ENCODE results near the gene HIBCH.
"Not testable (repeated sequence)": the region's sequence is repeated elsewhere in the genome, so short reads cannot be mapped to it uniquely, and the experiment has no call there.

HIBCH gene

GRCh38 chr2:190283783-190284182 lies 35.8 kb downstream of the HIBCH start:
- H3K9ac ChIP-seq (ENCODE audit: low read length), result no peak overlapping the region
- no peaks in the 10 kb centered on the region for H3K9me3 ChIP-seq (ENCODE audit: control insufficient read depth, low read length)
- H3K4me1 ChIP-seq (ENCODE audit: control insufficient read depth, insufficient read depth, low read length), result no peaks in the 10 kb centered on the region
- H3K27me3 ChIP-seq (ENCODE audit: control insufficient read depth, insufficient read depth, low read length), result no peaks in the 10 kb centered on the region
- H3K4me3 ChIP-seq (ENCODE audit: low read length), result no peak overlapping the region
- peaks cover 4% of the 10 kb centered on the region for H3K36me3 ChIP-seq (ENCODE audit: control insufficient read depth, insufficient read depth, low read length)

GRCh38 chr2:190280565-190281350 lies 38.9 kb downstream of the HIBCH start:
- no peak overlapping the region for H3K9ac ChIP-seq (ENCODE audit: low read length)
- H3K36me3 ChIP-seq (ENCODE audit: control insufficient read depth, insufficient read depth, low read length), result no peaks in the 10 kb centered on the region
- H3K27me3 ChIP-seq (ENCODE audit: control insufficient read depth, insufficient read depth, low read length), result no peaks in the 10 kb centered on the region
- no peaks in the 10 kb centered on the region for H3K4me1 ChIP-seq (ENCODE audit: control insufficient read depth, insufficient read depth, low read length)
- no peak overlapping the region for H3K4me3 ChIP-seq (ENCODE audit: low read length)
- no peaks in the 10 kb centered on the region for H3K9me3 ChIP-seq (ENCODE audit: control insufficient read depth, low read length)

GRCh38 chr2:190279256-190280134 lies 40.1 kb downstream of the HIBCH start:
- H3K4me3 ChIP-seq (ENCODE audit: low read length); H3K27me3 ChIP-seq (ENCODE audit: control insufficient read depth, insufficient read depth, low read length); H3K9ac ChIP-seq (ENCODE audit: low read length); H3K9me3 ChIP-seq (ENCODE audit: control insufficient read depth, low read length); H3K4me1 ChIP-seq (ENCODE audit: control insufficient read depth, insufficient read depth, low read length); H3K36me3 ChIP-seq (ENCODE audit: control insufficient read depth, insufficient read depth, low read length): not testable (repeated sequence)

- no peaks in the 10 kb centered on the region for H3K9me3 ChIP-seq (ENCODE audit: control insufficient read depth, low read length)
- no peaks in the 10 kb centered on the region for H3K36me3 ChIP-seq (ENCODE audit: control insufficient read depth, insufficient read depth, low read length)
- no peak overlapping the region for H3K4me3 ChIP-seq (ENCODE audit: low read length)
- H3K27me3 ChIP-seq (ENCODE audit: control insufficient read depth, insufficient read depth, low read length), result no peaks in the 10 kb centered on the region
- no peak overlapping the region for H3K9ac ChIP-seq (ENCODE audit: low read length)
- H3K4me1 ChIP-seq (ENCODE audit: control insufficient read depth, insufficient read depth, low read length), result no peaks in the 10 kb centered on the region
Measured at GRCh38 chr2:190277234-190278112, 42.2 kb downstream of the HIBCH start.

- Histone ChIP-seq H3K4me3 (ENCODE audit: low read length) (no peak overlapping the region), H3K4me1 (ENCODE audit: control insufficient read depth, insufficient read depth, low read length) (peaks cover 4% of the 10 kb centered on the region), H3K36me3 (ENCODE audit: control insufficient read depth, insufficient read depth, low read length) (no peaks in the 10 kb centered on the region), H3K9ac (ENCODE audit: low read length) (no peak overlapping the region), H3K27me3 (ENCODE audit: control insufficient read depth, insufficient read depth, low read length) (no peaks in the 10 kb centered on the region), H3K9me3 (ENCODE audit: control insufficient read depth, low read length) (no peaks in the 10 kb centered on the region)
Measured at GRCh38 chr2:190272457-190272842, 47.2 kb downstream of the HIBCH start.

GRCh38 chr2:190271783-190272456 lies 47.7 kb downstream of the HIBCH start:
- H3K4me1 ChIP-seq (ENCODE audit: control insufficient read depth, insufficient read depth, low read length), result peaks cover 7% of the 10 kb centered on the region
- H3K27me3 ChIP-seq (ENCODE audit: control insufficient read depth, insufficient read depth, low read length), result no peaks in the 10 kb centered on the region
- H3K4me3 ChIP-seq (ENCODE audit: low read length), result no peak overlapping the region
- no peaks in the 10 kb centered on the region for H3K9me3 ChIP-seq (ENCODE audit: control insufficient read depth, low read length)
- H3K36me3 ChIP-seq (ENCODE audit: control insufficient read depth, insufficient read depth, low read length), result no peaks in the 10 kb centered on the region
- H3K9ac ChIP-seq (ENCODE audit: low read length), result no peak overlapping the region

GRCh38 chr2:190270298-190270697 lies 49.3 kb downstream of the HIBCH start:
- no peak overlapping the region for H3K9ac ChIP-seq (ENCODE audit: low read length)
- H3K4me1 ChIP-seq (ENCODE audit: control insufficient read depth, insufficient read depth, low read length), result peaks cover 7% of the 10 kb centered on the region
- H3K36me3 ChIP-seq (ENCODE audit: control insufficient read depth, insufficient read depth, low read length), result no peaks in the 10 kb centered on the region
- H3K9me3 ChIP-seq (ENCODE audit: control insufficient read depth, low read length), result no peaks in the 10 kb centered on the region
- H3K4me3 ChIP-seq (ENCODE audit: low read length), result no peak overlapping the region
- no peaks in the 10 kb centered on the region for H3K27me3 ChIP-seq (ENCODE audit: control insufficient read depth, insufficient read depth, low read length)

- H3K36me3 ChIP-seq (ENCODE audit: control insufficient read depth, insufficient read depth, low read length); H3K4me3 ChIP-seq (ENCODE audit: low read length); H3K9ac ChIP-seq (ENCODE audit: low read length); H3K9me3 ChIP-seq (ENCODE audit: control insufficient read depth, low read length); H3K27me3 ChIP-seq (ENCODE audit: control insufficient read depth, insufficient read depth, low read length); H3K4me1 ChIP-seq (ENCODE audit: control insufficient read depth, insufficient read depth, low read length): not testable (repeated sequence)
Measured at GRCh38 chr2:190269699-190270098, 49.9 kb downstream of the HIBCH start.

- no peak overlapping the region for H3K9ac ChIP-seq (ENCODE audit: low read length)
- H3K9me3 ChIP-seq (ENCODE audit: control insufficient read depth, low read length), result no peaks in the 10 kb centered on the region
- H3K36me3 ChIP-seq (ENCODE audit: control insufficient read depth, insufficient read depth, low read length), result no peaks in the 10 kb centered on the region
- H3K27me3 ChIP-seq (ENCODE audit: control insufficient read depth, insufficient read depth, low read length), result no peaks in the 10 kb centered on the region
- no peak overlapping the region for H3K4me3 ChIP-seq (ENCODE audit: low read length)
- peaks cover 7% of the 10 kb centered on the region for H3K4me1 ChIP-seq (ENCODE audit: control insufficient read depth, insufficient read depth, low read length)
Measured at GRCh38 chr2:190267302-190267701, 52.3 kb downstream of the HIBCH start.

GRCh38 chr2:190266314-190266713 lies 53.3 kb downstream of the HIBCH start:
- Histone ChIP-seq H3K9ac (ENCODE audit: low read length) (no peak overlapping the region), H3K36me3 (ENCODE audit: control insufficient read depth, insufficient read depth, low read length) (no peaks in the 10 kb centered on the region), H3K4me1 (ENCODE audit: control insufficient read depth, insufficient read depth, low read length) (peaks cover 7% of the 10 kb centered on the region), H3K27me3 (ENCODE audit: control insufficient read depth, insufficient read depth, low read length) (no peaks in the 10 kb centered on the region), H3K4me3 (ENCODE audit: low read length) (no peak overlapping the region), H3K9me3 (ENCODE audit: control insufficient read depth, low read length) (no peaks in the 10 kb centered on the region)

GRCh38 chr2:190261851-190262250 lies 57.8 kb downstream of the HIBCH start:
- no peaks in the 10 kb centered on the region for H3K4me1 ChIP-seq (ENCODE audit: control insufficient read depth, insufficient read depth, low read length)
- no peaks in the 10 kb centered on the region for H3K9me3 ChIP-seq (ENCODE audit: control insufficient read depth, low read length)
- H3K27me3 ChIP-seq (ENCODE audit: control insufficient read depth, insufficient read depth, low read length), result no peaks in the 10 kb centered on the region
- no peak overlapping the region for H3K9ac ChIP-seq (ENCODE audit: low read length)
- H3K4me3 ChIP-seq (ENCODE audit: low read length), result no peak overlapping the region
- H3K36me3 ChIP-seq (ENCODE audit: control insufficient read depth, insufficient read depth, low read length), result no peaks in the 10 kb centered on the region
